Choroid plexus epithelial cell (primary cell): ENCODE results near the gene ERCC4.
A peak's percentile ranks its signal among the peaks of the same experiment; 100 is the strongest.

Experiments used
- DNase-seq: peaks from one replicate; pipeline ENCODE4 v3.0.0-alpha.2; 2010; ENCODE audit warnings: low read depth
- H3K4me3 ChIP-seq: 2 replicates; pipeline ENCODE4 v1.5.1; 2011; ENCODE audit warnings: low read depth, mild to moderate bottlenecking, control low read depth, low read length, moderate library complexity
- TF ChIP-seq, protein P1 (sequence below): conservative IDR thresholded peaks from 2 replicates; pipeline ENCODE4 v1.5.1; 2011; ENCODE audit warnings: low read depth, mild to moderate bottlenecking, control low read depth, inconsistent platforms, low read length, moderate library complexity

Gene ERCC4

GRCh38 chr16:13931845-13932244 is 11.9 kb downstream of the ERCC4 start:
- no peak for DNase-seq
- H3K4me3 ChIP-seq, result no peak overlapping the region
- TF ChIP-seq, protein P1, sequence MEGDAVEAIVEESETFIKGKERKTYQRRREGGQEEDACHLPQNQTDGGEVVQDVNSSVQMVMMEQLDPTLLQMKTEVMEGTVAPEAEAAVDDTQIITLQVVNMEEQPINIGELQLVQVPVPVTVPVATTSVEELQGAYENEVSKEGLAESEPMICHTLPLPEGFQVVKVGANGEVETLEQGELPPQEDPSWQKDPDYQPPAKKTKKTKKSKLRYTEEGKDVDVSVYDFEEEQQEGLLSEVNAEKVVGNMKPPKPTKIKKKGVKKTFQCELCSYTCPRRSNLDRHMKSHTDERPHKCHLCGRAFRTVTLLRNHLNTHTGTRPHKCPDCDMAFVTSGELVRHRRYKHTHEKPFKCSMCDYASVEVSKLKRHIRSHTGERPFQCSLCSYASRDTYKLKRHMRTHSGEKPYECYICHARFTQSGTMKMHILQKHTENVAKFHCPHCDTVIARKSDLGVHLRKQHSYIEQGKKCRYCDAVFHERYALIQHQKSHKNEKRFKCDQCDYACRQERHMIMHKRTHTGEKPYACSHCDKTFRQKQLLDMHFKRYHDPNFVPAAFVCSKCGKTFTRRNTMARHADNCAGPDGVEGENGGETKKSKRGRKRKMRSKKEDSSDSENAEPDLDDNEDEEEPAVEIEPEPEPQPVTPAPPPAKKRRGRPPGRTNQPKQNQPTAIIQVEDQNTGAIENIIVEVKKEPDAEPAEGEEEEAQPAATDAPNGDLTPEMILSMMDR, result no peak

DNA sequence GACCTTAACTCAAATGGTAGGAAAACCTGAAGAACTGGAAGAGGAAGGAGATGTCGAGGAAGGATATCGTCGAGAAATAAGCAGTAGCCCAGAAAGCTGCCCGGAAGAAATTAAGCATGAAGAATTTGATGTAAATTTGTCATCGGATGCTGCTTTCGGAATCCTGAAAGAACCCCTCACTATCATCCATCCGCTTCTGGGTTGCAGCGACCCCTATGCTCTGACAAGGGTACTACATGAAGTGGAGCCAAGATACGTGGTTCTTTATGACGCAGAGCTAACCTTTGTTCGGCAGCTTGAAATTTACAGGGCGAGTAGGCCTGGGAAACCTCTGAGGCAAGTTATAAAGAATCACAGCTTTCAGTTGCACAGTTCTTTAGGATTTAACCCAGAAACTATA is 15.5 kb downstream of the ERCC4 start:
- TF ChIP-seq, protein P1, result peak; percentile 64

DNA sequence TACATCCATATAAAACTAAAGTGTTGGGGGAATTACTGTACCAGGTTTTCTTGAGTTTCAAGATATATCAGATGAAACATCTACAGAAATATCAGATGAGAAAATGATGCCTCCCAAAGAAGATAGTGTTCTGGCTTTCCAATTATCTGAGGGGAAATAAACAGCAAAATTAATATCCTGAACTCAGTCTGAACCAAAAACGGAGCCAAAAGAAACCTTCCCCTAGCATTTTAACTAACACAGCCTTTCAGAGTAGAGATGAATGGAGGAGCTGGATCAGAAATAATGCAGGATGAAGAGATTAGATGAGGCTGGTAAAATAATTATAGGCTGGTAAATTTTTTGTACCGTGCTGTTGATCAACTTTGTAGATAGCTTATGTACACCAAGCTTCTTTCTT is 16.2 kb downstream of the ERCC4 start:
- no peak for DNase-seq
- H3K4me3 ChIP-seq, result no peak overlapping the region
- TF ChIP-seq, protein P1, result no peak

More for the DNA sequence above, 15.5 kb downstream of the ERCC4 start:
- no peak overlapping the region for H3K4me3 ChIP-seq
- DNase-seq, result no peak

DNA sequence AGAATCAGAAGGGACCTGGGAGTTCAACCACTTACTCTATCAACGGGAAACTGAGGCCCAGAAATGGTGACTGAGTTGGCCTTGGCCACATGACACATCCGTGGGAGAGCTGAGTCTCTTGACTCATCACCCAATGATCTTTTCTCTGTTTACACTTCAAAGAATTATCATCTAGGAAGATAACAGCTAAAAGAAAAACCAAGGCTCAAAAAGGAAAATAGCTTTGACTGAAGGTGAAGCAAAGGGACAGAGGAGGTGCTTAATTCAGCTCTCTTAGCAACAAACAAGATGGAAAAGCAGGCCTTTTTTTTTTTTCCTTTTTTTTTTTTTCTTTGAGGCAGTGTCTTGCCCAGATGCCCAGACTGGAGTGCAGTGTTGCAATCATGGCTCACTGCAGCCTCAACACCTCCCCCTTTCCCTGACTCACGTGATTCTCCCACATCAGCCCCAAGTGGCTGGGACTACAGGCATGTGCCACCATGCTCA is 16.7 kb downstream of the ERCC4 start:
- H3K4me3 ChIP-seq, result no peak overlapping the region
- TF ChIP-seq, protein P1, result no peak
- peak; percentile 72 for DNase-seq

DNA sequence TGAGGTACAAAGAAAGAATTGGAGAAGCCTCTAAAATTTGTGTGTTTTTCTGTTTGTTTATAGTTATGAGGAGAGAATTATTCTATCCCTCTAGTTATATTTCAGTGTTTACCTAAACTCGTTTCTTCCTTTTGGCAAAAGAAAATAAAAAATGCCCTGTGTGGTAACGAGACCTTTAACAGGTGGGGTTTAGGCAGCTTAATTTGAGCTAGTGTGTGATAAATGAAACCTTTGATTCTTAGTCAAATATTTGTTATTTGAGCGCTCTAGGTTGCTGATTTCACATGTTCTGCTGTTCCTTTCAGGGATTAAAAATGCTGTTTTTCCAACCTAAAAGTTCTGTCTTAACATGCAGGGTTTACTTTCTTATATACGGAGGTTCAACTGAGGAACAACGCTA is 17.5 kb downstream of the ERCC4 start:
- no peak overlapping the region for H3K4me3 ChIP-seq
- DNase-seq, result no peak
- TF ChIP-seq, protein P1, result no peak

DNA sequence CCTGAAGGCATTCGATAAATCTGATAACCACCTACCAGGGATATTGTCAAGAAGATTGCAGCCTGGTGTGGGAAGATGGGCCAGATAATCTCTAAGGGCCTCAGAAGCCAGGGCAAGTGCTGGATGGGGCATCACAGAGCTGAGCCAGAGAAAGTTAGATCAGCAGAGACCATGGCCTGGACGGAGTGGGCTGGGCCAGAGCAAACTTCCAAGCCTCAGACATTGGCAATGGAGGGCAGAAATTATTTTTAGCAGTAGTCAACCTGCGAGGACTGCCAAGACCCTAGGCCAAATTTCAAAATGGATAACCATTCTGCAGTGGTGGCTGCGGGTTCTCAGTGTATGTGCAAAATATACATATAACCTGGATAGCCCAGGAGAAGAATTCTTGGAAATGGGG is 18.5 kb downstream of the ERCC4 start:
- no peak for DNase-seq
- TF ChIP-seq, protein P1, result no peak
- H3K4me3 ChIP-seq, result no peak overlapping the region

- no peak for DNase-seq
- TF ChIP-seq, protein P1, result no peak
- no peak overlapping the region for H3K4me3 ChIP-seq
Measured at GRCh38 chr16:13939821-13940220, 19.9 kb downstream of the ERCC4 start.
